GM18517 (cell line): Measurements from ENCODE around the gene AKAP9.
"Not testable (repeated sequence)": the region's sequence is repeated elsewhere in the genome, so short reads cannot be mapped to it uniquely, and the experiment has no call there.

Experiments
- ATAC-seq: cut with Tn5 transposase; IDR thresholded peaks from one replicate; pipeline ENCODE4 v1.9.1; 2021; ENCODE audit warnings: mild to moderate bottlenecking, moderate library complexity; ENCODE audit not compliant: unreplicated experiment

AKAP9 gene

DNA sequence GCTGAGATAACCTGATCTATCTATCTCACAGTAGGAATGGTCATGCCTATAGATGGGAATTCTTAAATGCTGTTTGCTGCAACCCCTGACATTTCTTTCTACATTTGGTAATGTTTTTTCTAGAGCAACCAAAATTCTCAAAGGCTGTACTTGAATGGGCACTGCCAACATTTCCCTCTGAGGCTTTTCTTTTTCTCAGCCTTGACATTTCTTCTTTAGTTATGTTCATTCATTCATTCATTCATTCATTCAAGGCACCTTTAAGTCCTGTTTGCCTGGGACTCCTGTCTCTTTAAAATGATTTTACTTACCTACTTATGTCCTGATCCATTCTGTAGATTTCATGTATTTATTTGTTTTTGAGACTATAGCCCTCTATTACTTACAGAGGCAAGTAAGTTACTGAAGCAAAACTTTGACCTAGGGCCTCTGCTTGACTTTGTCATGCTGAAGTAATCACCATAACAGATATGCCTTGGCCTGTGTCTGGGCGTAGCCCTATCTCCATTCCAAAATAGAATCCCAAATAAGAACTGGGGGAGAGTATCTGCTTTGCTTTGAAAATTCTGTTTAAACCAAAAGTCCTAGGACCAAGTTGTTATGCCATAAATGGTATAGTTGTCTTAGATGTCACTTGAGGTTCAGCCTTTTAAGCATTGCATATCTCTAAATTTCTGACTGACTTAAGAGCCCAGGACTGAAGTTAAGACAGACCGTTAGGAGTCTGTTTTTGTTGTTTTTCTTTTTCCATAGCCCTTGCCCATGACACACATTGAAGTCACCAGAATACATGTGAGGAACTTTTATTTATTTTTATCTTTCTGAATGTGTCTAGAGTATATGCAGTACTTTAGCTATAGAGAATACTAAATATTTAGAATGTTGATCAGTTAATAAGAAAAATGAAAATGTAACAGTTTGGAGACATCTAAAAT, 59.2 kb downstream of the AKAP9 start:
- no peak for ATAC-seq

DNA sequence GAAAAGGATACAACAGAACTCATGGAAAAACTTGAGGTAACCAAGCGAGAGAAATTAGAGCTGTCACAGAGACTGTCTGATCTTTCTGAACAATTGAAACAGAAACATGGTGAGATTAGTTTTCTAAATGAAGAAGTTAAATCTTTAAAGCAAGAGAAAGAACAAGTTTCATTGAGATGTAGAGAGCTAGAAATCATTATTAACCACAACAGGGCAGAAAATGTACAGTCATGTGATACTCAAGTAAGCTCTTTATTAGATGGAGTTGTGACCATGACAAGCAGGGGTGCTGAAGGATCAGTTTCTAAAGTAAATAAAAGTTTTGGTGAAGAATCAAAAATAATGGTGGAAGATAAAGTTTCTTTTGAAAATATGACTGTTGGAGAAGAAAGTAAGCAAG, 62.1 kb downstream of the AKAP9 start:
- peak; percentile 74 for ATAC-seq

DNA sequence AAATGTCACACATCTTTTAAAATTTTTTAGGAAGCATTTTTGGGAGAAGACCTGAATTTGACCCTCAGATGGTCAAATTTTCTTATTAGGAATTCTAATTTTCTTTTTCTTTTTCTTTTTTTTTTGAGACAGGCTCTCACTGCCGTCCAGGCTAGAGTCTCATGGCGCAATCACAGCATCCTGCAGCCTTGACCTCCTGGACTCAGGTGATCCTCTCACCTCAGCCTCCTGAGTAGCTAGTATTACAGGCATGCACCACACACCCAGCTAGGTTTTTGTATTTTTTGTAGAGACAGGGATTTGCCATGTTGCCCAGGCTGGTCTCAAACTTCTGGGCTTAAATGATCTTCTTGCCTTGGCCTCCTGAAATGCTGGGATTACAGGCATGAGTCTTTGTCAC, 65.4 kb downstream of the AKAP9 start:
- ATAC-seq: no peak

DNA sequence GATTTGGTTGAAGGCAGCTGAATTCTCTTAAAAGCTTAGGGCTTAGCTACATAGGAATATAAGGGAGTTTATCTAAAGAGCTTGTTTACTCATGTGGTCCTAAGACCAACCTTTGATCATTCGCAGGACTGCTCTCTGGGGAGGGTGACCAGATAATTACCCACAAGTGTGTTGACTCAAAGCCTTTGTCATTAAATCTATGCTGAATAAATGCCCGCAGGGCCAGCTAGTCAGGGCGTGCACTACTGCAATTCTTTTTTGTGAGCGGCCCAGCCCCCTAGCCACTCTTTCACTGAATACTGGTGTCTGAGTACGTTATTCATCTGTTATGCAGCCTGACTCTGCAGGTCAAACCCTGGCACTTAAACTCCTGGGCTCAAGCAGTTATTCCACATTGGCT, 69.6 kb downstream of the AKAP9 start:
- no peak for ATAC-seq

DNA sequence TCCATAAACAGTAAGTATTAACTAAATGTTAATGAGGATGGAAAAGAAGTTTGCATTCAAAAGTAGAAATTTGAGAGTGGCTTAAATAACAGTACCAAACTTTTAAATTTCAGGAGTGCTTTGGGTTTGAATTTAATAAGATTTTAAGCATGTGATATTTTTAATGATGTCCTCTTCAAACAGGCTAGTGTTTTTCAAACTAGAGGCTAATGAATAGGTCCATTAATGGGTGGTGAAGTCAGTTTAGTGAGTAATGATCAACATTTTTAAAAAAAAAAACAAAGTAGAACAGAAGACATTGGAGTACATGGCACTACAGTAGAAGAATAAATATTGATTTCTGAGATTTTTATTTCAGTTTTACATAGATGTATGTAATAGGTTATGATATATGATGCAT, 72.9 kb downstream of the AKAP9 start:
- ATAC-seq: no peak

DNA sequence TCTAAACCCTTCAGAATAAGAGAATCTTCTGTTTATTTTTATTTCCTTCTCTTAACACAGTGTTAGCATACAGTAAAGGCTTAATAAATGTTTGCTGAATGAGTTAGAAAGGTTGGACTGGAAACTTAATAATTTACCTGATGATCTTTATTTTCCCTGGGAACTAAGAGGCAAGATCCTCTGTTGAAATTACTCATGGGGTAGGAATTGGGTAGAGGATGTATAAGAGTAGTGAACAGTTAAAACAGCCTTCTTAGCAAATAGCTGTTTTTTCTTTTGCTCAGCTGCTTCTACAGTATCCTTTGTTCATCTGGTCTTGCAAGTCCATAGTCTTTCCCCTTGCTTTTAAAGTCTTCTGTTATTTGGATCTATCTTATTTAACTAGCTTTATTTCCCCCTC, 80.0 kb downstream of the AKAP9 start:
- no peak for ATAC-seq

DNA sequence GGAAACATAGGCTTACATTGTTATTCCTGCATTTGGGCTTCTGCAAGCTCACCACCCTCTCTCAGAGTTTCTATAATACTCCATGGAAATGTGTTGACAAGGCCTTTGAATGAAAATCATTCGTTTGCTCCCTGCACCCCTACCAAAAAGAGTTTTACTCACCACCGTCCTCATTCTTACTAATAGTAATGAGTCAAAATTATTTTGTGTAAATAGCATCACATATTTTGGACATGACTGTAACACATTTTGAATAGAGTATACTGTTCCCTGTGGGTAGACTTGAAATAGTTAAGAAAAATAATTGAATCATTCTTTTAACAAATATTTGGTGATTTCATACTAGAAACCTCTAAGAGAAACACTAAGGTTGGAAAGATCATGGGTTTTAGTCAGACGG, 84.6 kb downstream of the AKAP9 start:
- no peak for ATAC-seq

DNA sequence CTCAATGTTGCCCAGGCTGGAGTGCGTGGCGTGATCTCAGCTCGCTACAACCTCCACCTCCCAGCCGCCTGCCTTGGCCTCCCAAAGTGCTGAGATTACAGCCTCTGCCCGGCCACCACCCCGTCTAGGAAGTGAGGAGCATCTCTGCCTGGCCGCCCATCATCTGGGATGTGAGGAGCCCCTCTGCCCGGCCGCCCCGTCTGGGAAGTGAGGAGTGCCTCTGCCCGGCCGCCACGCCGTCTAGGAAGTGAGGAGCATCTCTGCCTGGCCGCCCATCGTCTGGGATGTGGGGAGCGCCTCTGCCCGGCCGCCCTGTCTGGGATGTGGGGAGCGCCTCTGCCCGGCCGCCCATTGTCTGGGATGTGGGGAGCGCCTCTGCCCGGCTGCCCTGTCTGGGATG, 86.0 kb downstream of the AKAP9 start:
- not testable (repeated sequence) for ATAC-seq

DNA sequence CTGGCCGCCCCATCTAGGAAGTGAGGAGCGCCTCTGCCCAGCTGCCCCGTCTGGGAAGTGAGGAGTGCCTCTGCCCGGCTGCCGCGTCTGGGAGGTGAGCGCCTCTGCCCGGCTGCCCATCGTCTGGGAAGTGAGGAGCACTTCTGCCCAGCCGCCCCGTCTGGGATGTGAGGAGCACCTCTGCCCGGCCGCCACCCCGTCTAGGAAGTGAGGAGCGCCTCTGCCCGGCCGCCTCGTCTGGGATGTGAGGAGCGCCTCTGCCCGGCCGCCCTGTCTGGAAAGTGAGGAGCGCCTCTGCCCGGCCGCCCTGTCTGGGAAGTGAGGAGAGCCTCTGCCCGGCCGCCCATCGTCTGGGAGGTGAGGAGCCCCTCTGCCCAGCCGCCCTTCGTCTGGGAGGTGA, 86.5 kb downstream of the AKAP9 start:
- ATAC-seq: not testable (repeated sequence)

DNA sequence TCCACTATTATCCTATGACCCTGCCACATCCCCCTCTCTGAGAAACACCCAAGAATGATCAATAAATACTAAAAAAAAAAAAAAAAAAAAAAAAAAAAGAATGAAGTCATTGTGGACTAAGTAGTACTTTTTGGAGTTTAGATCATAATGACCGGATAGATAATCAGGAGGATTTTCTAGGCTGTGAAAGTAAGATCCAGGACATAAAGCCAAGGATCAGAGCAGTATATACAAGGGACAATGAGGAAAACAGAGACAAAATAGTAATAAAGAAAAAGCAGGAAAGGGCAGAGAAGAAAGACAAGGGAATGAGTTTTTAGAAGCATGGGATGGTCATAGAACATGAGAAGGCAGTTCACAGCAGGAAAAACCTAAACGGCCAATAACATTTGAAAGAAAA, 87.6 kb downstream of the AKAP9 start:
- no peak for ATAC-seq

DNA sequence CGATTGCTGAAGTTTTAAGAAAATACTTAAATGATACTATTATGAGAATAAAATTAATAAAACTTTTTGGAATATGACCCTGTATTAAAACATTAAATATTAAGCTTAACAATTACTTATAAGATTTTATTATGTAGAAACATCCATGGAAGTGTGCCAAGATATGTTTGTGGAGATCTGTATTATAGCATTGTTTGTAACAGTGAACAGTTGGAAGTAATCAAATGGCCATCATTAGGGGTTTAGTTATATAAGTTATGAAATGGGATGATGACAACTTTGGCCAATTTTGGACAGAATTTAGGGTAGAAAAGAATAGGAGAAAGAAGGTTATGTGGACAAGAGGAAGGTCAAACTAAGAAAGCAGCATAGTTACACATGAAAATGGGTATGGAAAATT, 88.0 kb downstream of the AKAP9 start:
- ATAC-seq: no peak

DNA sequence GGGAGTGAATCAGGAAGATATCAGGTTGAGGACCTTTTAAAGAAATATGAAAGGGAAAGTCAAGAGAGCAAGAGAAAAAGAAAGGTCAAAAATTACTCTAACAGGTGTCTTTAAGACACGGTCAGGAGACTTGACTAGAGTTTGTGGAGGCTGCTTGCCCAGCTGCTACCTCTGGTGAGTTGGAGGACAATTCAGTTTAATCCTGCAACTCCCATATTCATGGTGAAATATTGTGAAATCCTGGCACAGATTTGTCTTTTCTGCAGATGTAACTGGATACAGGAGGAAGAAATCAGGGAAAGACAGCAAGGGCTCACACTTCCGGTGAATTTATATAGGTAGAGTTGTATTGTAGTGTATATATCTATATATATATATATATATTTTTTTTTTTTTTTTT, 93.5 kb downstream of the AKAP9 start:
- no peak for ATAC-seq

DNA sequence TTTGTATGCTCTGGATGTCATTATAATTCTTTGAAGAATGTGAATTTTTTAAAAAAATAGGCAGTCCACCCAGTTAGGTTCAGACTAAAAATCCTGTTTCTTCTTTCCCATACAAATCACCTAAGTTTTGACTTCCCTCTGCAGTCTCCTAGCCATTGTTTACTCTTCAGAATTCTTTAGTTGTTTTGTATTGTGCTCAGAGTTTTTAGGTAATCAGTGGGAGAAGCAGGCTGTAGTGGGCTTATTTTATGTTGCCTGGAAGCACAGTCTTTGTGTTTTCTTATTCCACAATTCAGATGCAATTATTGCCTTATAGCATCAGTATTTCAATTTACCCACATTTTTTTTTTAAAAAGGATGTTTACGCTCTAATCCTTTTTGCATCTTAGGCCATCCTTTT, 94.9 kb downstream of the AKAP9 start:
- no peak for ATAC-seq

DNA sequence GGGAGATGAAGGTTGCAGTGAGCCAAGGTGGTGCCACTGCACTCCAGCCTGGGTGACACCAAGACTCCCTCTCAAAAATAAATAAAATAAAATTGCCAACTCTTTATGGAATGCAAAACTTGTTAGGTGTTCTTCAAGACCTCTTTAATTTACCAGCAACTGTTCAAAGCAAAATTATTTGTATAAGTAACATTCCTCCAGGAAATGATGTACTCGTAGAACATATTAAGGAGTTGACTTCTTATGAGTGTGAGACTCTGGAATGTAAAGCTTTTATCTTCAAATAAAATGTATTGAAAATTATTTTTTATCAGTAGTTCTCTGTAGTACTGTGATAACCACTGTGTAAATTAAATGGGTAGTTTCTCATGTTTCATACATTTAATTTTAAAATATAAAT, 99.2 kb downstream of the AKAP9 start:
- no peak for ATAC-seq

DNA sequence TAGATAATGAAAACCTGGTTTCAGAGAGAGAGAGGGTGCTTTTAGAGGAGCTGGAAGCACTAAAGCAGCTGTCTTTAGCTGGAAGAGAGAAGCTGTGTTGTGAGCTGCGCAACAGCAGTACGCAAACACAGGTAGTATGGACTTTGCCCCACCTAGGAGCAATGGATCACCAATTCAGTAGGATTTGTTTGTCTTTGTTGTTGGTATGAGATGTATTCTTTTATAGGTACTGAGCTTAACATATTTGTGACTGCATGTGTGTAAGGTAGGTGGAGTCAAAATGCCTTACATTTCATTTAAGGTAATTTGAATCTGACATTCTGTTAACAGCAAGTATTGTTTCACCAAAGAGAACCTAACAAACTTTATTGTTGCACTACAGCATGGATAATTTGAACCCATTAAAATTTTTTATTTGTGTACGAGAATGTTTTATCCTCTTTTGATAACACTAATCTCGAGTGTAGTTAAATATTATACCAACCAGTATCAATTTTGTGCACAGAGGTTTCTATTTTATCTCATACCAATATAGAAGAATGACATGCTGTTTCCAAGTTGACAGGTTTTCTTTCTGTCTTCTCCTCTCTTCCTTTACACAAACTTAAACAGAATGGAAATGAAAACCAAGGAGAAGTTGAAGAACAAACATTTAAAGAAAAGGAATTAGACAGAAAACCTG, 101.5 kb downstream of the AKAP9 start:
- no peak for ATAC-seq

DNA sequence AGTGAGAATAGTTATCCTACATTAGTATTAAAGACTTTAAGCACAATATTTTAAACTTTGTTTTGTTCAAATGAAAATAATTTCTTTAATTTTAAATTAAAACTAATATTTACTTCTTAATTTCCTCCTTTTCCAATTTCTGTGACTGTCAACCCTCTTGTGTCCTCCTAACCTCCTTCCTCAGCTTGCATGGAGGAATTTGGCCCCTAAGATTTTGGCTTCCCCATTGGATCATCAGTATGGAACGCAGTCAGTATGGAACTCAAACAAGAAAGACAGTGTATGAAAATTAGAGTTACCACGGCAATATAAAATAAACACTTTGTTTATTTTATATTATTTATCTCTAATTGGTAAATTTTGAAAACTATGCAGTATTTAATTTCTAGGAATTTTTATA, 102.4 kb downstream of the AKAP9 start:
- no peak for ATAC-seq

DNA sequence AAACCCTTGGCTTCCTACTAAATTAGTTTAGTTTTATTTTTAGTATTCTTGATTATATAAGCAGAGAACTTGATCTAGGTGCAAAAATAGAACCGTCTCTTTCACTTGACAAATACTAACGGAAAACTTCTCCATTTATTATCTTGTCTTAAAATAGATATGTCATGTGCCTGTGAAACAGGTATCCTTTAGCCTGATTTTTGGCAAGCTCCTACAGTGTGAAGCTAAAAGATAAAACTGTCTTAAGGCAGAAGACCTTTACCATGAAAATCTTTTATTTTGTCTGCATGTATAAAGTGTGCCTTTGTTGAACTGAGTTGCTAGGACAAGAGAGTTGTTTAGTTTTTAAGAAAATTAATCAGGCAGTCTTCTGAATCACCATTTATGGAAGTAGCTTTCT, 103.0 kb downstream of the AKAP9 start:
- ATAC-seq: no peak

DNA sequence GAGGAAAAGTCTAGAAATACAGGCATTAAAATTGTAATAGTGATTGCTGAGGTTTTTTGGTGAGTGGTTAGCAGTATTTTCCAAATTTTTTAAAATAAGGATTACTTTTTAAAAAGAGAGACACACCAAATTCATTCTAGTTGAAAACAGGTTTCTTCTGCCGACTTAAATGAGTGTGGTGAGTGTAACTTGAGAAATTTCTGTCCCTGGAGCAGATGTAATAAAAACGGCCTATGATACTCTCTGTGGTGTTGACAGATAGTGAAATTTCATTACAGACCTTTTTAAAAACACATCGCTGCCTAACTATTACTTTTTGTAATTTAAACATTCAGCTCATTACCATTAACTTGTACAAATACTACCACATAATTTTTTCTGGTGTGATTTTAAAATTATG, 103.5 kb downstream of the AKAP9 start:
- no peak for ATAC-seq

DNA sequence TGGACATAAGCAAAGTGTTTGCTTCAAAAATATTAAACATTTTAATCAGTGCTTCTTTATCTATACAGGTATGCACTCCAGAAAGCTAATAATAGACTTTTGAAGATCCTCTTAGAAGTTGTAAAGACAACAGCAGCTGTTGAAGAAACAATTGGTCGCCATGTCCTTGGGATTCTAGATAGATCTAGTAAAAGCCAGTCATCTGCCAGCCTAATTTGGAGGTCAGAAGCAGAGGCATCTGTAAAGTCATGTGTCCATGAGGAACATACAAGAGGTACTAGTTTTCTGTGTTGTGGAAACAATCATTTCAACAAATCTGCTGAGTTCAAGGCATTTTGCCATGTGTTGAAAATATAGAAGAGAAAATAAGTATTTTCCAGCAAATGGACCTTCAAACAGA, 104.3 kb downstream of the AKAP9 start:
- ATAC-seq: no peak

DNA sequence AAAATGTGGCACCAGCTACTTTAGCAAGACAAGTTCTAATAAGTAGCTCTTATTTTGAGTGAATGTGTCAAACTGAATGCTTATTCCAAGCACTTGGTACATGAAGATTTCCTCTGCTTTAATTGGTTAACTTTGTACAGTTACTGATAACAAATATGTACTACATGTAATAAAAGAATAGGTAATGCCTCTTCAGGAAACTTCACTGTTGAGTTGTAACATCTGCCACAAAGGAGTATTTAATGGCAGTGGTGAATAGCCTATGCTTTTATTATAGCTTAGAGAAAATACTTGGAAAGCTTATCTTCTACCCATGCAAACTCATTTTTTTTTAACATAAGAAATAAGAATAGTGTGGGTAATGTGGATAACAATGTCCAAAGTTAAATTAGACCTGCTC, 111.0 kb downstream of the AKAP9 start:
- no peak for ATAC-seq

DNA sequence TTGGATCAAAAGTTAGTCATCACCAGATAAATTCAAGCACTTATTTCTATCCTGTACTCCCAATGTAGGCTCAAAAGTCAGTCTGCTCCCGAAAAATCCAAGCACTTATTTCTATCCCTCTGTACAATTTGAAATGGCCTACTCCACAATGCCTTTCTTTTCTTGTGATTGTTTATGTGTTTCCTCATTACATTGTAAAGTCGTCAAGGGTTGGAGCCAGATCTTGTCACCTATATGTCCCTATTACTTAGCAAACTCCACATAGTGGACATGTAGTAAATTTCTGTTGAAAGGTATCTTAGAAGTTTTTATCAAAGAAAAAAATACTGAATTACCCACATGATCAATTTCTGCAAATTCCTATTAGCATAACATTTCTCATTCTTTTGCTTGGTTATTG, 111.5 kb downstream of the AKAP9 start:
- ATAC-seq: no peak

DNA sequence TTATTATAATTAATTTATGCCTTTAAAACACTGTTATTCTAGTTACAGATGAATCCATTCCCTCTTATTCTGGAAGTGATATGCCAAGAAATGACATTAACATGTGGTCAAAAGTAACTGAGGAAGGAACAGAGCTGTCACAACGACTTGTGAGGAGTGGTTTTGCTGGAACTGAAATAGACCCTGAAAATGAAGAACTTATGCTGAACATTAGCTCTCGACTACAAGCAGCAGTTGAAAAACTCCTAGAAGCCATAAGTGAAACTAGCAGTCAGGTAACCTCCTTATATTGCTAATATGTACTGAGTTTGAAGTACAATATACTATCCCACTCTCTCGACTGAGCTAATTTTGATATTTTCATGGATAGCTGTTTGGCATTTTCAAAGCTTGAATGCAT, 112.0 kb downstream of the AKAP9 start:
- no peak for ATAC-seq
